K562 (cell line): ENCODE results near the gene SLC25A51. TPM values are rescaled to one million over a fixed set of nuclear protein-coding genes. Genes with fewer than 3 reads are reported as not detected.
A peak's percentile ranks its signal among the peaks of the same experiment; 100 is the strongest.

Source experiments
- ADNP ChIP-seq: fragments of 200-800 bp; sonication (Bioruptor generic); IDR thresholded peaks from 2 replicates; pipeline ENCODE4 v1.6.1; 2016; ENCODE audit warnings: missing genetic modification characterization, missing compliant biosample characterization
- CBFB ChIP-seq: sonication (generic); formaldehyde crosslinking; IDR thresholded peaks from 2 replicates; pipeline ENCODE4 v1.4.0; 2020; ENCODE audit warnings: mild to moderate bottlenecking, missing genetic modification reagents
- CHD4 ChIP-seq: fragments of 200-600 bp; sonication (generic); IDR thresholded peaks from 3 replicates; pipeline ENCODE4 v1.6.1; 2012; ENCODE audit warnings: low read depth, mild to moderate bottlenecking, mixed read lengths, low read length, inconsistent platforms; ENCODE audit not compliant: insufficient read depth, insufficient replicate concordance, poor library complexity, severe bottlenecking
- GABPB2 ChIP-seq: fragments of 250-450 bp; sonication (Bioruptor Pico); conservative IDR thresholded peaks from 2 replicates; pipeline ENCODE4 v1.5.1; 2021; ENCODE audit warnings: mild to moderate bottlenecking
- HNRNPK ChIP-seq: fragments of 200-400 bp; formaldehyde crosslinking; IDR thresholded peaks from one replicate; pipeline ENCODE4 v1.6.1; 2018; ENCODE audit warnings: mild to moderate bottlenecking, low read depth, low read length; ENCODE audit not compliant: poor library complexity, severe bottlenecking
- L3MBTL2 ChIP-seq: fragments of 450-650 bp; IDR thresholded peaks from 2 replicates; pipeline ENCODE4 v1.6.1; 2016; ENCODE audit warnings: mild to moderate bottlenecking, moderate library complexity
- LCOR ChIP-seq: sonication (generic); formaldehyde crosslinking; IDR thresholded peaks from 2 replicates; pipeline ENCODE4 v1.8.0; 2022; ENCODE audit warnings: mild to moderate bottlenecking, missing genetic modification reagents
- MYC ChIP-seq, 2 experiments: fragments of 250-450 bp in 1 of 2; sonication (Bioruptor Pico) in 1 of 2; IDR thresholded peaks; 2 replicates each; pipeline versions ENCODE4 v1.5.1 to v1.6.1; 2012 to 2021; ENCODE audit warnings: low read depth in 2 of 2, borderline replicate concordance in 1 of 2, improper control_type of control experiment in 1 of 2, low read length in 1 of 2, mild to moderate bottlenecking in 1 of 2, moderate library complexity in 1 of 2
- PURB ChIP-seq: sonication (generic); formaldehyde crosslinking; IDR thresholded peaks from 2 replicates; pipeline ENCODE4 v1.9.0; 2021; ENCODE audit warnings: low read depth, mild to moderate bottlenecking, missing genetic modification reagents
- SMARCA4 ChIP-seq: fragments of 450-650 bp; IDR thresholded peaks from 2 replicates; pipeline ENCODE4 v1.6.1; 2016
- SOX6 ChIP-seq: fragments of 450-650 bp; IDR thresholded peaks from 2 replicates; pipeline ENCODE4 v1.6.1; 2014; ENCODE audit warnings: mild to moderate bottlenecking
- SRF ChIP-seq, 2 experiments: fragments of 250-450, 450-650 bp in 1 of 2; sonication (Bioruptor Pico) in 1 of 2; sonication (generic) in 1 of 2; formaldehyde crosslinking; IDR thresholded peaks; 2 replicates each; pipeline versions ENCODE4 v1.5.0 to v1.5.1; 2020 to 2022; ENCODE audit warnings: mild to moderate bottlenecking in 1 of 2, missing genetic modification reagents in 1 of 2
- ZBTB40 ChIP-seq, 2 experiments: fragments of 450-650 bp in 1 of 2; sonication (generic) in 1 of 2; formaldehyde crosslinking in 1 of 2; IDR thresholded peaks; 2 replicates each; pipeline versions ENCODE4 v1.7.1 to v1.9.0; 2016 to 2022; ENCODE audit warnings: inconsistent platforms in 1 of 2, mild to moderate bottlenecking in 1 of 2, missing genetic modification reagents in 1 of 2
- ZNF24 ChIP-seq: fragments of 450-650 bp; IDR thresholded peaks from 2 replicates; pipeline ENCODE4 v1.6.1; 2016
- ZNF449 ChIP-seq: fragments of 250-450 bp; sonication (Bioruptor Pico); IDR thresholded peaks from 2 replicates; pipeline ENCODE4 v1.8.0; 2022; ENCODE audit warnings: moderate library complexity, mild to moderate bottlenecking, inconsistent platforms
- ZNF644 ChIP-seq: fragments of 200-800 bp; sonication (Bioruptor generic); IDR thresholded peaks from 2 replicates; pipeline ENCODE4 v1.6.1; 2016; ENCODE audit warnings: low read depth, missing genetic modification characterization, missing compliant biosample characterization
- ZNF707 ChIP-seq: fragments of 250-450 bp; sonication (Bioruptor Pico); conservative IDR thresholded peaks from 2 replicates; pipeline ENCODE4 v1.8.0; 2022; ENCODE audit warnings: inconsistent platforms, mild to moderate bottlenecking, moderate library complexity
- polyA plus RNA-seq, 8 experiments: library from polyadenylated mRNA; depleted of rRNA in 4 of 8; stranded (reverse) in 5 of 8; unstranded in 3 of 8; fragments of >200 nt; fragmentation: Nextera tagmentation in 2 of 8; fragmentation: Illumina TruSeq in 1 of 8; extraction: Ambion mirVana in 2 of 8; extraction: Trizol in 1 of 8; gene quantifications; 2 replicates each; pipeline versions ENCODE4 v1.2.1 to v1.2.3, GENCODE V29; 2011 to 2014; ENCODE audit warnings: inconsistent platforms in 1 of 8, missing spikeins in 1 of 8
- total RNA-seq, 7 experiments: library from RNA; depleted of rRNA in 6 of 7; stranded (reverse); fragments of >200 nt in 6 of 7; fragmentation: Illumina TruSeq in 2 of 7; extraction: Trizol in 2 of 7; gene quantifications; 2 replicates each; pipeline versions ENCODE4 v1.2.1 to v1.2.3, GENCODE V29; 2011 to 2021; ENCODE audit warnings: low replicate concordance in 1 of 7

The SLC25A51 gene
- total and polyA plus RNA-seq, 9 of the 15 experiments (the other 6 are each of a cell fraction or from before 2014, with no cell fraction given) = 9.1 to 40.7 (median 24.5) TPM

GRCh38 chr9:37904445-37905130 is 661 bp upstream of the SLC25A51 start (continued):
- peak; percentile 17; the same call in 1 of the 2 replicates for TF ChIP-seq ZBTB40 (IDR thresholded peaks at IDR 0.05)
- TF ChIP-seq ZBTB40 (CRISPR knock-in tag; IDR thresholded peaks at IDR 0.05) = no peak
- no peak for TF ChIP-seq CBFB (CRISPR knock-in tag)
- TF ChIP-seq L3MBTL2 = peak; percentile 30; the same call in 1 of the 2 replicates
- peak; percentile 27 for TF ChIP-seq CHD4
- TF ChIP-seq MYC (IDR thresholded peaks at IDR 0.05; ENCODE audit: low read depth, low read length) = no peak
- TF ChIP-seq MYC (CRISPR knock-in tag; IDR thresholded peaks at IDR 0.05; ENCODE audit: borderline replicate concordance, low read depth) = peak; percentile 19; the same call in 1 of the 2 replicates
- no peak for TF ChIP-seq LCOR (CRISPR knock-in tag)
- TF ChIP-seq SMARCA4 = peak; percentile 7; the same call in 1 of the 2 replicates
- no peak for TF ChIP-seq ZNF707
- no peak for TF ChIP-seq PURB (CRISPR knock-in tag)
- TF ChIP-seq ZNF644 (tag) = 0 out of 2 replicates have a peak, but pooled peaks have one; percentile 25
- TF ChIP-seq SOX6 = no peak
- no peak for TF ChIP-seq HNRNPK
- TF ChIP-seq ZNF24 = no peak
- TF ChIP-seq GABPB2 (CRISPR knock-in tag) = no peak
- TF ChIP-seq SRF (CRISPR knock-in tag; IDR thresholded peaks at IDR 0.05) = peak in 1 of 2 experiments; percentile 43; a peak in 1 of 4 replicates
- TF ChIP-seq ADNP (tag) = no peak
- TF ChIP-seq ZNF449 (CRISPR knock-in tag) = peak; percentile 56; the same call in 1 of the 2 replicates
